ENCODE data around the gene CHRNA4. TPM values are rescaled to one million over a fixed set of nuclear protein-coding genes. Genes with fewer than 3 reads are reported as not detected.

The CHRNA4 gene
- total RNA-seq, 1 experiment from 2014 or later = 2.4 TPM

DNA sequence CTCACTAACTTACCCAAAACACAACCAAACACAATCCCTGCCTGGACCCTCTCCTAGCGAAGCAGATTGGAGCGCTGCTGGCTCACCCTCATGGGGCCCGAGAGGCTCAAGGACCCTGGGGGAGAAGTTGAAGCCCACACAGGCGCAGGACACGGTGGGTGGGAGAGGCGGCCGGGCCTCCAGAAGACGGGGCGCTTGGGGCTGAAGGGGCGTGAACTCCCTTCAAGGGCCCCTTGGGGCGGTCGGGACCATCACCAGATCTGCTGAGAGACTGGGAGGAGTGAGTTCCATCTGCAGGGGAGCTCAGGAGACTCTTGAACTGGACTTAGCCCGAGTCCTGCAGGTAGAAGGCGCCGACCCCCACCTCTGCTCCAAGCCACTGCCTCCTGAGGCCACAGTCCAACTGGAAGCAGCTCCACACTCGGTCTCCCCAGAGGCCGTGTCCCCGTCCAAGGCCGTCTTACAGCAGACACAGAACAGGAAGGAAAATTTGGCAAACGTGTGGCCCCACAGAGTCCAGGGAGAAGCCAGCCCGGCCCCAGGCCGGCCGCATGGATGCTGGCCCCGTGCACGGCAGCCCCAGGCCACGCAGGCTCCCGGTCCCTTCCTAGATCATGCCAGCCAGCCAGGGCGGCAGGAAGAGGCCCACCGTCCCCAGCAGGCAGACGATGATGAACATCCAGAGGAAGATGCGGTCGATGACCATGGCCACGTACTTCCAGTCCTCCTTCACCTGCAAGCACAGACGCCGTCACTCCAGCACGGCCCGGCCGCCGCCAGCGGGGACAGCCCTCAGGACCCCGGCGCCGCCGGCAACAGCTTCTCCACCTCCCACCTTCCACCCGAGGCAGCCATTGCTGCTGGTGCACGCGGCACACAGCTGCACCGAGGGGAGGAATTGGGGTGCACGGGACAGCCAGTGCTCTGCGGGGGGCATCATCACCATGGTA, 14.7 kb downstream of the CHRNA4 start:
- no peaks in the 10 kb centered on the region for H3K4me1 ChIP-seq (ENCODE audit: control insufficient read depth, insufficient read depth, low read length)
- intact Hi-C loops (cut with micrococcal nuclease; ENCODE audit: unreplicated experiment) = no loop called here

DNA sequence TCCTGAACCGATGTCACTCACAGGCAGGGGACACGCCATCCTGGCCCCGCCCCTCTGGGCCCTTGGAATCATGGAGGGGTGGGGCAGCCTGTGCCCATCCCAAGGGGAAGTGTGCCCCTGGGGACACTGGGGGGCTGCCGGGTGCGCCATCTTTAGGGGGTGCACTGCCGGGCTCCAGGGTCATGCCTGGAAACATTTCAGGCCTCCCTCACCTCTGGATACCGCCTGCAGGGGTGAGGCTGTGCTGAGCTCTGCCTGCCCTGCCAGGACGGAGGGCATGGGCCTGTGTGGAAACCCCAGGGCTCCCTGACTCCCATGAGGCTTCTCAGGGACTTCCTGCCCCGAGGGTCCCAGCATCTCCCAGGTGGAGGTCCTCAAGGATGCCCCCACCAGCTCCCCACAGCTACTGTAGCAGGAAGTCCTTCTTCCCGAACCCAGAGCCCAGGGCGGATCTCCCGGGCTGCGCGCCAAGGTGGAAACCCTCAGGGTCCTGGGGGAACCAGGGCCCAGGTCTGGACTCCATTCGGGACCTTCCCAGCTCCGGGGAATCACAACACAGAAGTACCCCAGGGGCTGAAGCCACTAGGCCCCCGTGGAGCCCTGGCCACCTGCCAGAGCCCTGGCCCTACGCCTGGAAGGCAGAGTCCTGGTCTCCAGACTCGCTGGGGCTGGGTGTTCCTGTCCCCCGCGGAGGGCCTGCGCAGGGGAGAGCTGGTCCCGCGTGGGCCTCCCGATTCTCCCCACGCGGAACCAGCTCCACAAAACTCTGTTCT, 15.6 kb downstream of the CHRNA4 start:
- no TSS peak for BruUV-seq (replicated peaks)
- TF ChIP-seq, protein P1, sequence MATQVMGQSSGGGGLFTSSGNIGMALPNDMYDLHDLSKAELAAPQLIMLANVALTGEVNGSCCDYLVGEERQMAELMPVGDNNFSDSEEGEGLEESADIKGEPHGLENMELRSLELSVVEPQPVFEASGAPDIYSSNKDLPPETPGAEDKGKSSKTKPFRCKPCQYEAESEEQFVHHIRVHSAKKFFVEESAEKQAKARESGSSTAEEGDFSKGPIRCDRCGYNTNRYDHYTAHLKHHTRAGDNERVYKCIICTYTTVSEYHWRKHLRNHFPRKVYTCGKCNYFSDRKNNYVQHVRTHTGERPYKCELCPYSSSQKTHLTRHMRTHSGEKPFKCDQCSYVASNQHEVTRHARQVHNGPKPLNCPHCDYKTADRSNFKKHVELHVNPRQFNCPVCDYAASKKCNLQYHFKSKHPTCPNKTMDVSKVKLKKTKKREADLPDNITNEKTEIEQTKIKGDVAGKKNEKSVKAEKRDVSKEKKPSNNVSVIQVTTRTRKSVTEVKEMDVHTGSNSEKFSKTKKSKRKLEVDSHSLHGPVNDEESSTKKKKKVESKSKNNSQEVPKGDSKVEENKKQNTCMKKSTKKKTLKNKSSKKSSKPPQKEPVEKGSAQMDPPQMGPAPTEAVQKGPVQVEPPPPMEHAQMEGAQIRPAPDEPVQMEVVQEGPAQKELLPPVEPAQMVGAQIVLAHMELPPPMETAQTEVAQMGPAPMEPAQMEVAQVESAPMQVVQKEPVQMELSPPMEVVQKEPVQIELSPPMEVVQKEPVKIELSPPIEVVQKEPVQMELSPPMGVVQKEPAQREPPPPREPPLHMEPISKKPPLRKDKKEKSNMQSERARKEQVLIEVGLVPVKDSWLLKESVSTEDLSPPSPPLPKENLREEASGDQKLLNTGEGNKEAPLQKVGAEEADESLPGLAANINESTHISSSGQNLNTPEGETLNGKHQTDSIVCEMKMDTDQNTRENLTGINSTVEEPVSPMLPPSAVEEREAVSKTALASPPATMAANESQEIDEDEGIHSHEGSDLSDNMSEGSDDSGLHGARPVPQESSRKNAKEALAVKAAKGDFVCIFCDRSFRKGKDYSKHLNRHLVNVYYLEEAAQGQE (IDR thresholded peaks at IDR 0.05; ENCODE audit: insufficient read depth in 1 of 2, low read depth in 2 of 2, low read length in 1 of 2) = no peak
- TF ChIP-seq TCF7L2 (IDR thresholded peaks at IDR 0.05; ENCODE audit: low read depth, low read length) (no peak), SIN3A (IDR thresholded peaks at IDR 0.05; ENCODE audit: borderline replicate concordance, insufficient read depth, low read depth, low read length) (no peak), POLR2AphosphoS5 (IDR thresholded peaks at IDR 0.05; ENCODE audit: low read depth, low read length) (no peak)
- TF ChIP-seq, protein P2, sequence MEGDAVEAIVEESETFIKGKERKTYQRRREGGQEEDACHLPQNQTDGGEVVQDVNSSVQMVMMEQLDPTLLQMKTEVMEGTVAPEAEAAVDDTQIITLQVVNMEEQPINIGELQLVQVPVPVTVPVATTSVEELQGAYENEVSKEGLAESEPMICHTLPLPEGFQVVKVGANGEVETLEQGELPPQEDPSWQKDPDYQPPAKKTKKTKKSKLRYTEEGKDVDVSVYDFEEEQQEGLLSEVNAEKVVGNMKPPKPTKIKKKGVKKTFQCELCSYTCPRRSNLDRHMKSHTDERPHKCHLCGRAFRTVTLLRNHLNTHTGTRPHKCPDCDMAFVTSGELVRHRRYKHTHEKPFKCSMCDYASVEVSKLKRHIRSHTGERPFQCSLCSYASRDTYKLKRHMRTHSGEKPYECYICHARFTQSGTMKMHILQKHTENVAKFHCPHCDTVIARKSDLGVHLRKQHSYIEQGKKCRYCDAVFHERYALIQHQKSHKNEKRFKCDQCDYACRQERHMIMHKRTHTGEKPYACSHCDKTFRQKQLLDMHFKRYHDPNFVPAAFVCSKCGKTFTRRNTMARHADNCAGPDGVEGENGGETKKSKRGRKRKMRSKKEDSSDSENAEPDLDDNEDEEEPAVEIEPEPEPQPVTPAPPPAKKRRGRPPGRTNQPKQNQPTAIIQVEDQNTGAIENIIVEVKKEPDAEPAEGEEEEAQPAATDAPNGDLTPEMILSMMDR (IDR thresholded peaks at IDR 0.05) = no peak
- in situ Hi-C loops (cut with HindIII; ENCODE audit: low pct_unique_long_range_greater_than_20kb, low sequenced_read_pairs) = no loop called here
- CTCF ChIA-PET = no interaction called here
- H3K27me3 ChIP-seq (ENCODE audit: control insufficient read depth, insufficient read depth, low read length) = peaks cover 2% of the 10 kb centered on the region; the same call in 1 of the 2 replicates
- POLR2A ChIA-PET = no interaction called here
- intact Hi-C loops (cut with micrococcal nuclease; ENCODE audit: unreplicated experiment) = no loop called here
- no peak overlapping the region for H3K4me3 ChIP-seq (ENCODE audit: low read depth in 2 of 2, low read length in 2 of 2)
- ATAC-seq (no peak), DNase-seq (ENCODE audit: low read depth, low spot score) (no peak)
- H3K27ac ChIP-seq (ENCODE audit: low read length) = no peak overlapping the region
- H3K4me1 ChIP-seq (ENCODE audit: control insufficient read depth, insufficient read depth, low read length) = no peaks in the 10 kb centered on the region
- no peaks in the 10 kb centered on the region for H3K36me3 ChIP-seq (ENCODE audit: control insufficient read depth, insufficient read depth, low read length)
- no peaks in the 10 kb centered on the region; the same call in 1 of the 2 replicates for H3K9me3 ChIP-seq (ENCODE audit: control insufficient read depth, insufficient read depth, low read depth, low read length)

More for the DNA sequence above, 14.7 kb downstream of the CHRNA4 start:
- Histone ChIP-seq H3K36me3 (ENCODE audit: control insufficient read depth, insufficient read depth, low read length) (no peaks in the 10 kb centered on the region), H3K27ac (ENCODE audit: low read length) (no peak overlapping the region), H3K4me3 (ENCODE audit: low read depth in 2 of 2, low read length in 2 of 2) (no peak overlapping the region), H3K27me3 (ENCODE audit: control insufficient read depth, insufficient read depth, low read length) (no peaks in the 10 kb centered on the region), H3K9me3 (ENCODE audit: control insufficient read depth, insufficient read depth, low read depth, low read length) (no peaks in the 10 kb centered on the region)
- TF ChIP-seq, protein P2 (IDR thresholded peaks at IDR 0.05) = no peak
- no peak for TF ChIP-seq TCF7L2 (IDR thresholded peaks at IDR 0.05; ENCODE audit: low read depth, low read length)
- TF ChIP-seq POLR2AphosphoS5 (IDR thresholded peaks at IDR 0.05; ENCODE audit: low read depth, low read length) = no peak
- TF ChIP-seq SIN3A (IDR thresholded peaks at IDR 0.05; ENCODE audit: borderline replicate concordance, insufficient read depth, low read depth, low read length) = no peak
- TF ChIP-seq, protein P1 (IDR thresholded peaks at IDR 0.05; ENCODE audit: insufficient read depth in 1 of 2, low read depth in 2 of 2, low read length in 1 of 2) = no peak
- CTCF ChIA-PET = no interaction called here
- in situ Hi-C loops (cut with HindIII; ENCODE audit: low pct_unique_long_range_greater_than_20kb, low sequenced_read_pairs) = no loop called here
- ATAC-seq (no peak), DNase-seq (ENCODE audit: low read depth, low spot score) (no peak)
- POLR2A ChIA-PET = no interaction called here
- BruUV-seq (replicated peaks) = no TSS peak
